Putamen (tissue), 1 donor: ENCODE data around the gene PCDHA11.
"Not testable (repeated sequence)": the region's sequence is repeated elsewhere in the genome, so short reads cannot be mapped to it uniquely, and the experiment has no call there.

ENCODE experiments used
- DNase-seq: peaks from one replicate; pipeline ENCODE4 v3.0.0-alpha.2; 2016; ENCODE audit warnings: low spot score

Gene PCDHA11

GRCh38 chr5:140855772-140856674 is 12.7 kb upstream of the PCDHA11 start, which contains the start of gene PCDHA10:
PCDHA10 (plus strand) TSS chr5:140855897; CDS start chr5:140856049, 152 bp downstream.
- DNase-seq = peak; percentile 16

GRCh38 chr5:140857177-140857986 is 11.4 kb upstream of the PCDHA11 start:
- no peak for DNase-seq

GRCh38 chr5:140857987-140858240 is 10.8 kb upstream of the PCDHA11 start:
- DNase-seq = no peak

GRCh38 chr5:140862441-140863295 is 6.1 kb upstream of the PCDHA11 start:
- DNase-seq = no peak

GRCh38 chr5:140869555-140869886 is 764 bp downstream of the PCDHA11 start:
- no peak for DNase-seq

- DNase-seq = no peak
Measured at GRCh38 chr5:140870221-140871201, 1.8 kb downstream of the PCDHA11 start.

- no peak for DNase-seq
Measured at GRCh38 chr5:140875085-140876065, 6.6 kb downstream of the PCDHA11 start, which contains the start of gene PCDHA12. PCDHA12 (plus strand) TSS chr5:140875308; CDS start chr5:140875473, 165 bp downstream.

GRCh38 chr5:140876541-140877261 is 7.9 kb downstream of the PCDHA11 start:
- not testable (repeated sequence) for DNase-seq

- no peak for DNase-seq
Measured at GRCh38 chr5:140877262-140877581, 8.5 kb downstream of the PCDHA11 start.

- DNase-seq = peak; percentile 23
Measured at GRCh38 chr5:140881889-140882590, 13.3 kb downstream of the PCDHA11 start, which contains the start of gene PCDHA13. PCDHA13 (plus strand) TSS chr5:140882124; CDS start chr5:140882269, 145 bp downstream.

- DNase-seq = peak; percentile 4
Measured at GRCh38 chr5:140882591-140882899, 13.8 kb downstream of the PCDHA11 start.

- DNase-seq = no peak
Measured at GRCh38 chr5:140883373-140883772, 14.6 kb downstream of the PCDHA11 start.

GRCh38 chr5:140883927-140884697 is 15.4 kb downstream of the PCDHA11 start:
- DNase-seq = no peak

- no peak for DNase-seq
Measured at GRCh38 chr5:140916325-140916724, 47.6 kb downstream of the PCDHA11 start.
